Transverse colon (tissue), 4 donors: ENCODE measurements around the gene SLC38A6. TPM values are rescaled to one million over a fixed set of nuclear protein-coding genes. Genes with fewer than 3 reads are reported as not detected.

Experiments used
- DNase-seq: peaks from one replicate; pipeline ENCODE4 v3.0.0-alpha.2; 2019
- H3K27ac ChIP-seq, 4 donors: fragments of 200-600 bp; sonication (generic); 2 replicates each; pipeline ENCODE4 v1.5.1; 2016 to 2018; ENCODE audit warnings: inconsistent platforms in 4 of 4
- H3K27me3 ChIP-seq: fragments of 200-600 bp; sonication (generic); 2 replicates; pipeline ENCODE4 v1.5.1; 2017; ENCODE audit warnings: inconsistent platforms
- H3K36me3 ChIP-seq, 4 donors: fragments of 200-600 bp; sonication (generic); 2 replicates each; pipeline ENCODE4 v1.5.1; 2017 to 2019; ENCODE audit warnings: inconsistent platforms in 4 of 4
- H3K4me1 ChIP-seq, 4 donors: fragments of 200-600 bp; sonication (generic); 2 replicates each; pipeline ENCODE4 v1.5.1; 2017 to 2020; ENCODE audit warnings: inconsistent platforms in 4 of 4
- H3K4me3 ChIP-seq, 4 donors: fragments of 200-600 bp; sonication (generic); 1 replicate in 1 of 4; 2 replicates in 3 of 4; pipeline versions ENCODE4 v1.5.1 to v1.6.1; 2017 to 2019; ENCODE audit warnings: inconsistent platforms in 4 of 4
- H3K9me3 ChIP-seq, 2 donors: fragments of 200-600 bp; sonication (generic); 2 replicates each; pipeline ENCODE4 v1.5.1; 2017 to 2019; ENCODE audit warnings: inconsistent platforms in 2 of 2
- EP300 ChIP-seq: sonication (generic); formaldehyde crosslinking; IDR thresholded peaks from one replicate; pipeline ENCODE4 v1.6.1; 2017; ENCODE audit warnings: antibody characterized with exemption, low read depth
- POLR2A ChIP-seq: fragments of 450-650 bp; IDR thresholded peaks from one replicate; pipeline ENCODE4 v1.6.1; 2016; ENCODE audit warnings: antibody characterized with exemption, mild to moderate bottlenecking, moderate library complexity
- POLR2AphosphoS5 ChIP-seq, 3 donors: sonication (generic); formaldehyde crosslinking; IDR thresholded peaks; one replicate each; pipeline ENCODE4 v1.6.1; 2016; ENCODE audit warnings: antibody characterized with exemption in 3 of 3
- WGBS, 2 donors: methylation state at CpG; one replicate each; pipeline ENCODE4 v1.1.5; 2018; ENCODE audit warnings: low coverage in 1 of 2; 5-methylcytosine and 5-hydroxymethylcytosine counted together
- in situ Hi-C, 4 donors: fragments of 200-750 bp; cut with MboI; loops; one replicate each; pipeline versions ENCODE4 v1.15.0 to v1.15.1; 2017; ENCODE audit warnings: low sequenced_read_pairs in 3 of 4, low pct_ligation_motif_present in 1 of 4, low pct_unique_long_range_greater_than_20kb in 1 of 4
- intact Hi-C: fragments of 100-400 bp; cut with DNase I; formaldehyde crosslinking; loops from one replicate; pipeline ENCODE4 v1.15.1; 2023; ENCODE audit warnings: low total_unique reads
- total RNA-seq, 4 donors: library from RNA; depleted of rRNA; stranded (reverse); fragments of >200 nt; gene quantifications; one replicate each; pipeline ENCODE4 v1.1.0, GENCODE V29; 2016
- TF ChIP-seq, protein P1 (sequence below), 5 experiments: fragments of 200-600 bp in 3 of 5; fragments of 450-650 bp in 2 of 5; sonication (generic) in 3 of 5; IDR thresholded peaks; 1 replicate in 2 of 5; 2 replicates in 3 of 5; pipeline ENCODE4 v1.5.1; 2016 to 2017; ENCODE audit warnings: antibody characterized with exemption in 5 of 5, inconsistent platforms in 3 of 5, mild to moderate bottlenecking in 2 of 5, moderate library complexity in 1 of 5

Gene SLC38A6
- 10 to 100 TPM in 1 of 4 donors, 1 to 10 TPM in 2, not detected in 1; 7.9 to 20.6 (median 10.0) TPM for total RNA-seq

DNA sequence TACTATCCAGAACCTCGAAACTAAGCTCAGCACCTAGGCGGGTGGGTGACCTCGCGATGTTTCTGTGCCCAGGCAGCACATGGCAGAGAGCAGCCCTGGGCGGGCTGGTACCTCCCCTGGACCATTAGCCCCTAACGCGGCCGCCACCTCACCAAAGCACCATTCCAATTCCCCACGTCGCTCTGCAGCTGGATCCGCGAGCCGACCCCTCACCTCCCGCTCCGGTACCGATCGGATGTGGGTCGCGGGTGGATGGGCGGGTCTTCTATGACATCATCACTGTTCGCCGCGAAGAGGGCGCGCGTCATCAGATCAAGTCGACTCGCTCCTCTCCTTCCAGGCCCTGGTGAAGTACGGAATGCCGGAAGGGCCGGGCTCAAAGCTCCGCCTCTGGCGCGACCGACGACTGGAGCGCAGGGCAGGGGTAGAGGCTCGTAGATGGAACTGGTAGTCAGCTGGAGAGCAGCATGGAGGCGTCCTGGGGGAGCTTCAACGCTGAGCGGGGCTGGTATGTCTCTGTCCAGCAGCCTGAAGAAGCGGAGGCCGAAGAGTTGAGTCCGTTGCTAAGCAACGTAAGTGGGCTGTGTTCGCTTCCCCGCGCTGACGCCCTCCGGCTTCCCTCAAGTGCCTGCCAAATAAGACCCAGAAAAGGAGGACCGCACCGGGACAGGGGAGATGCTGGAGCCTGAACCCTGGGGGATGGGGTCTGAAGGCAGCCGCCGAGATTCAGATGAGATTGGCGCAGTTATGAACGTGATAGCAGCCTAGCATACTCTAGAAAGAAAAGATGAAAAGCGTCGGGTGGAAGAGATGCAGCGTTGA is at the start of gene SLC38A6, which contains the start of gene TRMT5:
TSS of gene SLC38A6 (plus strand) at position 435 of the 822 bp plus-strand sequence. CDS start at position 468, 33 bp downstream.
TSS of gene TRMT5 (minus strand) at position 269 of the 822 bp plus-strand sequence. CDS start at position 163, 106 bp downstream.
- Histone ChIP-seq H3K4me1 (peaks cover 5 to 27% (median 9%) of the 10 kb centered on the region in 4 donors), H3K27me3 (no peaks in the 10 kb centered on the region), H3K9me3 (no peaks in the 10 kb centered on the region), H3K36me3 (no peaks in the 10 kb centered on the region), H3K27ac (peak within 1 kb of the TSS; percentile 80 to 88 (median 84)), H3K4me3 (peak within 1 kb of the TSS; percentile 56 to 92 (median 65))
- DNase-seq: peak; percentile 95
- in situ Hi-C loops: no loop called here
- TF ChIP-seq POLR2AphosphoS5 (IDR thresholded peaks at IDR 0.05): peak; percentile 70 to 85 (median 75)
- TF ChIP-seq POLR2A: peak; percentile 61
- TF ChIP-seq, protein P1, sequence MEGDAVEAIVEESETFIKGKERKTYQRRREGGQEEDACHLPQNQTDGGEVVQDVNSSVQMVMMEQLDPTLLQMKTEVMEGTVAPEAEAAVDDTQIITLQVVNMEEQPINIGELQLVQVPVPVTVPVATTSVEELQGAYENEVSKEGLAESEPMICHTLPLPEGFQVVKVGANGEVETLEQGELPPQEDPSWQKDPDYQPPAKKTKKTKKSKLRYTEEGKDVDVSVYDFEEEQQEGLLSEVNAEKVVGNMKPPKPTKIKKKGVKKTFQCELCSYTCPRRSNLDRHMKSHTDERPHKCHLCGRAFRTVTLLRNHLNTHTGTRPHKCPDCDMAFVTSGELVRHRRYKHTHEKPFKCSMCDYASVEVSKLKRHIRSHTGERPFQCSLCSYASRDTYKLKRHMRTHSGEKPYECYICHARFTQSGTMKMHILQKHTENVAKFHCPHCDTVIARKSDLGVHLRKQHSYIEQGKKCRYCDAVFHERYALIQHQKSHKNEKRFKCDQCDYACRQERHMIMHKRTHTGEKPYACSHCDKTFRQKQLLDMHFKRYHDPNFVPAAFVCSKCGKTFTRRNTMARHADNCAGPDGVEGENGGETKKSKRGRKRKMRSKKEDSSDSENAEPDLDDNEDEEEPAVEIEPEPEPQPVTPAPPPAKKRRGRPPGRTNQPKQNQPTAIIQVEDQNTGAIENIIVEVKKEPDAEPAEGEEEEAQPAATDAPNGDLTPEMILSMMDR (IDR thresholded peaks at IDR 0.05): no peak
- no peak for TF ChIP-seq EP300
- WGBS, 2 donors: 0% methylated on average over 3 to 56 of the region's 59 CpGs
- intact Hi-C loops: no loop called here

DNA sequence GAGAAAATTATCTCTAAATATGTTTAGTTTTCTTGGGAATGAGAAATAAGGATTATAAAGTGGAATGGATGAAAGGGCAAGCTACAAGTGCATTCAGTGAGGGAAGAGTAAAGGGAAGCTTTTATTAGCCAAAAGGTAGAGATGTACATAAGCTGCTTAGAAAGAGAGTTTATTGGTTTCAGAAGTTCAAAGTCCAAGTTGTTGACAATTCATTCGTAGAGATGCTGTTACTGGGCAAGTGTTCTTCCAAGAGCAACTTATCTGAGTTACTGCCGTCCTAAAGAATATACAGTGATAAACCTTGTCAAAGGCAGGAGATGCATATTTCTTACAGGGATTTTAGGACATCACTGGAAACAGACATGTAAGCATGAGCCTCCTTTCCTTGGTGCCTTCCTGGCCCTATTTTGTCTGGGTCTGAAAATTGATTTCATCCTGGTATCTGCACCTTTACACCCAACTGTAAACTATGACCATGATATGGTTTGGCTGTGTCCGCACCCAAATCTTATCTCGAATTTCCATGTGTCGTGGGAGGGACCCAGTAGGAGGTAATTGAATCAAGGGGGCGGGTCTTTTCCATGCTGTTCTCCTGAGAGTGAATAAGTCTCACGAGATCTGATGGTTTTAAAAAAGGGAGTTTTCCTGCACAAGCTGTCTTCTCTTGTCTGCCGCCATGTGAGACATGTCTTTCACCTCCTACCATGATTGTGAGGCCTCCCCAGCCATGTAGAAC is 47.0 kb upstream of the SLC38A6 start:
- TF ChIP-seq POLR2A (no peak), EP300 (no peak), POLR2AphosphoS5 (IDR thresholded peaks at IDR 0.05) (no peak)
- TF ChIP-seq, protein P1 (IDR thresholded peaks at IDR 0.05): no peak
- intact Hi-C loops (no loop called here), in situ Hi-C loops (no loop called here)
- Histone ChIP-seq H3K27me3 (no peaks in the 10 kb centered on the region), H3K4me1 (peaks cover 0 to 11% (median 0%) of the 10 kb centered on the region in 4 donors), H3K27ac (peak overlapping the region in 1 of 4 donors; percentile 41), H3K9me3 (no peaks in the 10 kb centered on the region), H3K36me3 (no peaks in the 10 kb centered on the region), H3K4me3 (no peak overlapping the region)
- no peak for DNase-seq
- 59 to 60% methylated on average over 2 to 8 of the region's 8 CpGs for WGBS, 2 donors

DNA sequence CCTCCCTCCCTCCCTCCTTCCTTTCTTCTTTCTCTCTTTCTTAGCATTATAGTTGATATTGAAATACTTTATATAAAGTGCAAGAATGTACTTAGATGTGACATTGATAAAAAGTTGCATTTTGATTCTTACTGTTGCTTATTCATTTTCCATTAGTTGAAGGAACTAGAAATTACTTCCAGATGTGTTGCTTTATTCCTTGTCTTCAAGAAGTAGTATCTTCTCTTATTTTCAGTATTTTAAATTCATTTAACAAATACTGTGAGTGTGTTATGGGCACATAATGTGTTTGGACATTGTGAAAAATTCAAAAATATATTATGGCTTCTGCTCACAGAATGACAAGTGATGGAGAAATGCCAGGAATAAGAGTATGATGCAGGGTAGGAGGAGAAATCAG is 45.7 kb upstream of the SLC38A6 start:
- H3K27ac ChIP-seq: no peak overlapping the region
- H3K4me1 ChIP-seq: peaks cover 0 to 11% (median 0%) of the 10 kb centered on the region in 4 donors
- no peak overlapping the region for H3K4me3 ChIP-seq
- H3K36me3 ChIP-seq: no peaks in the 10 kb centered on the region
- no peak for DNase-seq
- H3K27me3 ChIP-seq: no peaks in the 10 kb centered on the region
- TF ChIP-seq POLR2A (no peak), EP300 (no peak), POLR2AphosphoS5 (IDR thresholded peaks at IDR 0.05) (no peak)
- TF ChIP-seq, protein P1 (IDR thresholded peaks at IDR 0.05): no peak
- in situ Hi-C loops: no loop called here
- H3K9me3 ChIP-seq: no peaks in the 10 kb centered on the region
- intact Hi-C loops: no loop called here

DNA sequence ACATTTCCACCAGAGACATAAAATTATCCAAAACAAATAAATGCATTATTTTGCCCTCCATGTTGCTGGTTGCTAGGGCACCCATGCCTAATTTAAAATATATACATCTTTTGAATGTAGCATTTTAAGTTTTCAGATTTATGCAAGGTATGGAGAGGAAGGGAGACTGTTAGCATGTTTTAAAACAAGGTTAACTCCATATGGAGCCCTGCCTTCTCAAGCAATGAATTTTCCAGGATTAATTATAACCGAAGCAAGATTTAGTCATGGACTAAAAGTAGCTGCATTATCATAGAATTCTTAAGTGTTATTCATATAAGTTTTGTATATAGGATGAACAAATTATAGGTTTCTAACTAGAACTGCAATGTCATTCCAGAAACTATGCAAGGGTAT is 37.4 kb upstream of the SLC38A6 start:
- no peaks in the 10 kb centered on the region for H3K27me3 ChIP-seq
- WGBS, 2 donors: 83 to 94% methylated on average over 1 of the region's 1 CpG
- H3K9me3 ChIP-seq: no peaks in the 10 kb centered on the region
- no peak for DNase-seq
- in situ Hi-C loops: no loop called here
- no peak for TF ChIP-seq EP300
- TF ChIP-seq POLR2A: no peak
- TF ChIP-seq, protein P1 (IDR thresholded peaks at IDR 0.05): no peak
- TF ChIP-seq POLR2AphosphoS5 (IDR thresholded peaks at IDR 0.05): no peak
- H3K4me1 ChIP-seq: no peaks in the 10 kb centered on the region
- H3K27ac ChIP-seq: no peak overlapping the region
- intact Hi-C loops: no loop called here
- no peak overlapping the region for H3K4me3 ChIP-seq
- no peaks in the 10 kb centered on the region for H3K36me3 ChIP-seq
